ENCODE measurements around the gene HAL. TPM values are rescaled to one million over a fixed set of nuclear protein-coding genes. Genes with fewer than 3 reads are reported as not detected.

Gene HAL
- total RNA-seq, 2 donors from 2014 or later, result 1.6 TPM; not detected in 1

DNA sequence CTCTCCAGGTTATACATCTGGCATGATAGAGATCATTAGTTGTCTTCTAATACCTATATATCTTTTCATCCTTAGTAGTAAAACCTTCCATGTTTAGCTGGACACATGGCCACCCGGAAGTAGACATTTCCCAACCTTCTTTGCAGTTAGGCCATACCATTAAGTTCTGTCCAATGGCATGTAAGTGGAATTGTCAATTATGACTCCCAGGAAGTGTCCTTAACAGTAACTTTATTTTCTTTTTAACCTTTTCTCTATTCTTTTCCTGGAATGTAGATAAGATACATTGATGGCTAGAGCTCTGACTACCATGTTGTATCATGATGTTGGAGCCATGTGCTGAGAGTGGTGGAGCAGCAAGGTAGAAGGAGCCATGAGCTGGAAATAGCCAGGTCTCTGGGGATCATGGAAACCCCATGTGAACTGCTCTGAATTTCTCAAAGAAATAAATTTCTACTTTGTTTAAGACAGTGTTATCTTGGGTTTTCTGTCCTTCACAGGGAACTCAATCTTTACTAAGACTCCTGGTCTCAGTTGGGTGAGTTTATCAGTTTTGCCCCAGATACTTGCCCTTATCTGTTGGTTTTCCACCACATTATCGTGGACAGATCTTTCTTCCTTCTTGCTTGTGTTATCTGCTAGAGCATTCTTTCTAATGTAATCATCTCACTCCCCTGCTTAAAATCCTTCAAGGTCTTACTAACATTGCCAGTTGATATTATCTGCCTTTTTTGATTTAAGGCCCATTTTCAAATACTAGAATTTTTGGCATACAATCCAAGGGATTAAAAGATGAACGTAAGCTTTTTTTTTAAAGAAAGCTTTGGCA is 44.4 kb upstream of the HAL start:
- TF ChIP-seq, protein P1, sequence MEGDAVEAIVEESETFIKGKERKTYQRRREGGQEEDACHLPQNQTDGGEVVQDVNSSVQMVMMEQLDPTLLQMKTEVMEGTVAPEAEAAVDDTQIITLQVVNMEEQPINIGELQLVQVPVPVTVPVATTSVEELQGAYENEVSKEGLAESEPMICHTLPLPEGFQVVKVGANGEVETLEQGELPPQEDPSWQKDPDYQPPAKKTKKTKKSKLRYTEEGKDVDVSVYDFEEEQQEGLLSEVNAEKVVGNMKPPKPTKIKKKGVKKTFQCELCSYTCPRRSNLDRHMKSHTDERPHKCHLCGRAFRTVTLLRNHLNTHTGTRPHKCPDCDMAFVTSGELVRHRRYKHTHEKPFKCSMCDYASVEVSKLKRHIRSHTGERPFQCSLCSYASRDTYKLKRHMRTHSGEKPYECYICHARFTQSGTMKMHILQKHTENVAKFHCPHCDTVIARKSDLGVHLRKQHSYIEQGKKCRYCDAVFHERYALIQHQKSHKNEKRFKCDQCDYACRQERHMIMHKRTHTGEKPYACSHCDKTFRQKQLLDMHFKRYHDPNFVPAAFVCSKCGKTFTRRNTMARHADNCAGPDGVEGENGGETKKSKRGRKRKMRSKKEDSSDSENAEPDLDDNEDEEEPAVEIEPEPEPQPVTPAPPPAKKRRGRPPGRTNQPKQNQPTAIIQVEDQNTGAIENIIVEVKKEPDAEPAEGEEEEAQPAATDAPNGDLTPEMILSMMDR (IDR thresholded peaks at IDR 0.05), result no peak

DNA sequence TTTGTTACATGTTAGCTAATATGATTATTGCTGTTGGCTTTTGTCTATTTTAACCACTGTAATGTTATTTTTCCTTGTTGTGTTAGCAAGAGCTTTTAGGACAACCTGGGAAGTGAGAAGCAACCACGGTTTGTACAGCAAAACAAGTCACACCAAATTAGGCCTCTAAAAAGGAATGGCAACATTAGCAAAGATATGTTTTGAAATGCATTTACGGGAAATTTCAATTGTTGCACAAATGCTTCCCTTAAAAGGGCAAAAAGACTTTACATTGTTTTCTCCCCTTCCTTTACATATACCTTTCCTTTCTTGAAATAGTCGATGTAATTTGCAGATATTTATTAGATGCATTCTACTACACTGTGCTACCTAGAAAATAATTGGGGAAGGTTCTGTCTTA is 43.4 kb upstream of the HAL start:
- DNase-seq (ENCODE audit: low spot score) (no peak), ATAC-seq (ENCODE audit: insufficient number of reproducible peaks, low FRiP score, low read depth) (no peak)
- Histone ChIP-seq H3K27ac (no peak overlapping the region), H3K9me3 (no peaks in the 10 kb centered on the region), H3K27me3 (replicated peaks; ENCODE audit: insufficient read depth) (no peaks in the 10 kb centered on the region), H3K4me3 (no peak overlapping the region), H3K4me1 (ENCODE audit: control insufficient read depth in 1 of 2, low read depth in 2 of 2) (peaks cover 0 to 2% of the 10 kb centered on the region in 2 donors), H3K36me3 (no peaks in the 10 kb centered on the region)
- TF ChIP-seq, protein P1 (IDR thresholded peaks at IDR 0.05), result no peak

More for the DNA sequence above, 44.4 kb upstream of the HAL start:
- H3K4me3 ChIP-seq, result no peak overlapping the region
- ATAC-seq (ENCODE audit: insufficient number of reproducible peaks, low FRiP score, low read depth) (no peak), DNase-seq (ENCODE audit: low spot score) (no peak)
- no peaks in the 10 kb centered on the region for H3K27me3 ChIP-seq (replicated peaks; ENCODE audit: insufficient read depth)
- no peak overlapping the region for H3K27ac ChIP-seq
- no peaks in the 10 kb centered on the region for H3K9me3 ChIP-seq
- no peaks in the 10 kb centered on the region for H3K4me1 ChIP-seq (ENCODE audit: control insufficient read depth in 1 of 2, low read depth in 2 of 2)
- H3K36me3 ChIP-seq, result no peaks in the 10 kb centered on the region

DNA sequence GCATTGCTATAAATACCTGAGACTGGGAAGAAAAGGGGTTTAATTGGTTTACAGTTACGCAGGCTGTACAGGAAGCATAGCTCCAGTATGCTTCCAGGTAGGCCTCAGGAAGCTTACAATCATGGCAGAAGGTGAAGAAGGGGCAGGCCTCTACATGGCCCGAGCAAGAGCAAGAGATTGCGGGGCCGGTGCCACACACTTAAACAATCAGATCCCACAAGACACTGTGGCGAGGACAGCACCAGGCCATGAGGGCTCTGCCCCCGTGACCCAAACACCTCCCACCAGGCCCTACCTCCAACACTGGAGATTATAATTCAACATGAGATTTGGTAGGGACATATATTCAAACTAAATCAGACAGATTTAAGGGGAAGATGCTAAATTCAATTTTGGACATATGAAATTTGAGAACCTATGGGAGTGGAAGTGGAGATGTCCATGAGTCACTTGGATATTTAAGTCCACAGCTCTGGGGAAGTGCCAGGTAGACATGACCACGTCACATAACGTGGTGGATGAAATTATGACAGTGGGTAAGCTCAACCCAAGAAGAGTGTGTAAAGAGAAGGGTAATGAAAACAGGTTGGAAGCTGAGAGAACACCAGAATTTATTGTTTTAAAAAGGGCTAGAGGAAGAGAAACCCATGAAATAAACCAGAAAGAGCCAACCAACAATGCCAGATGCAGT is 40.8 kb upstream of the HAL start:
- Histone ChIP-seq H3K9me3 (no peaks in the 10 kb centered on the region), H3K27ac (no peak overlapping the region), H3K27me3 (replicated peaks; ENCODE audit: insufficient read depth) (no peaks in the 10 kb centered on the region), H3K4me1 (ENCODE audit: control insufficient read depth in 1 of 2, low read depth in 2 of 2) (peaks cover 11 to 24% of the 10 kb centered on the region in 2 donors), H3K36me3 (no peaks in the 10 kb centered on the region), H3K4me3 (no peak overlapping the region)
- TF ChIP-seq, protein P1 (IDR thresholded peaks at IDR 0.05), result no peak
- no peak for ATAC-seq (ENCODE audit: insufficient number of reproducible peaks, low FRiP score, low read depth)
- no peak for DNase-seq (ENCODE audit: low spot score)

DNA sequence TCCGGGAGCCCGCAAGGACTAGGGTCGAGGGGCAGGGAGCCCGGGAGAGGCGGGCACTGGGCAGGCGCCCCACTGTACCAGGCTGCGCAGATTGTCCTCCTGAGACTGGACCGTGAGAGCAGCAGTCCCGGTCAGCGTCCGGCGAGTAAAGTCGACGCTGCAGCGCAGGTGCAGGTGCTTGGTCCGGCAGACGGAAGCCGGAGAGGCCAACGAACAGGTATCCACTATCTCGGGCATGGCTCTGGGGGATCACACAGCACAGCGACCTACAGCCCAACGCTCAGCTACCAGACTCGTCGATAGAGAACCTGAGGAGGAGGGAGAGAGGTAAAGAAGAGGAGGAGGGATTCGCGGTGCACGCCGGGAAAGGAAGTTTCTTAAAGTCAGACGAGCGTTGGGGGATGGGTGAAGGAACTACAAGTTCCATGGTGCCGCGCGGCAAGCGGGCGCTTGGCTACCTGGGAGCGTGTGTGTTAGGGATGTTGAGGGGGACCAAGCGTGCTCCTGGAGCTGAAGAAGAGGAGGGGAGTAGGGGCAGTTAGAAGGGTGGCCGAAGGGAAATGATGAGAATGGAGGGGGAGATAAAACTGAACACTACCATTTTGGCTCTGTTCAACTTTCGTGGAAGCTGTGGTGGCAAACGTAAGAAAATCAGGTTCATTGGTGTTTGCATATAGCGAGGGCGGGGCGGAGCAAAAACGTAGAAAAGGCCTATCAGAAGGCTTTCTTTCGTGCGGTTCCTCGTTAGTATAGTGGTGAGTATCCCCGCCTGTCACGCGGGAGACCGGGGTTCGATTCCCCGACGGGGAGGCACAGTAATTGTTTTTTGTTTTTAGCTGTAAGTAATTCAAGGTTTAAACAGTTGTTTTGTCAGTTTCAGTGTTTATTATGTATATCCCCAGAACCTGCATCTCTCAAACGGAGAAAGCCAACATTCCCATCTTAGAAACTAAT is 39.4 kb upstream of the HAL start, which contains the start of gene LTA4H:
Gene LTA4H, minus strand, starts transcription at position 305 of the 954 bp plus-strand sequence. Its CDS starts 68 bp downstream, at position 237.
- Histone ChIP-seq H3K4me1 (ENCODE audit: control insufficient read depth in 1 of 2, low read depth in 2 of 2) (peaks cover 11 to 26% of the 10 kb centered on the region in 2 donors), H3K4me3 (peak within 1 kb of the TSS; percentile 83), H3K27me3 (replicated peaks; ENCODE audit: insufficient read depth) (no peaks in the 10 kb centered on the region), H3K27ac (peak within 1 kb of the TSS; percentile 68 to 81), H3K36me3 (no peaks in the 10 kb centered on the region), H3K9me3 (no peaks in the 10 kb centered on the region)
- TF ChIP-seq, protein P1 (IDR thresholded peaks at IDR 0.05), result no peak
- peak; percentile 92 for DNase-seq (ENCODE audit: low spot score)
- ATAC-seq (ENCODE audit: insufficient number of reproducible peaks, low FRiP score, low read depth), result peak; percentile 97
